ENCODE data around the gene CSGALNACT2.
A peak's percentile ranks its signal among the peaks of the same experiment; 100 is the strongest.

Gene CSGALNACT2

GRCh38 chr10:43117777-43118583 is 20.3 kb upstream of the CSGALNACT2 start:
- Histone ChIP-seq H3K36me3 (no peaks in the 10 kb centered on the region), H3K27ac (0 out of 2 replicates have a peak overlapping the region, but pooled peaks have one; percentile 26), H3K4me3 (no peak overlapping the region), H3K4me2 (0 out of 2 replicates have a peak overlapping the region, but pooled peaks have one; percentile 17), H3K9me3 (no peaks in the 10 kb centered on the region), H3K9ac (no peak overlapping the region), H4K20me1 (no peaks in the 10 kb centered on the region), H3K4me1 (peaks cover 81% of the 10 kb centered on the region), H3K27me3 (no peaks in the 10 kb centered on the region)
- TF ChIP-seq Cebpa-rat (IDR thresholded peaks at IDR 0.05), result no peak

- Histone ChIP-seq H3K27me3 (no peaks in the 10 kb centered on the region), H3K36me3 (no peaks in the 10 kb centered on the region), H3K27ac (peak overlapping the region; percentile 26; the same call in 1 of the 2 replicates), H3K9me3 (no peaks in the 10 kb centered on the region), H4K20me1 (no peaks in the 10 kb centered on the region), H3K9ac (no peak overlapping the region; the same call in 1 of the 2 replicates), H3K4me2 (0 out of 2 replicates have a peak overlapping the region, but pooled peaks have one; percentile 17), H3K4me1 (peaks cover 82% of the 10 kb centered on the region), H3K4me3 (no peak overlapping the region)
- no peak for TF ChIP-seq Cebpa-rat (IDR thresholded peaks at IDR 0.05)
Measured at GRCh38 chr10:43118631-43119415, 19.4 kb upstream of the CSGALNACT2 start.

- H3K36me3 ChIP-seq, result no peaks in the 10 kb centered on the region
- H3K4me2 ChIP-seq, result peak overlapping the region; percentile 91
- H3K4me3 ChIP-seq, result no peak overlapping the region
- H3K9ac ChIP-seq, result no peak overlapping the region; the same call in 1 of the 2 replicates
- H3K9me3 ChIP-seq, result no peaks in the 10 kb centered on the region
- no peaks in the 10 kb centered on the region for H3K27me3 ChIP-seq
- peaks cover 83% of the 10 kb centered on the region for H3K4me1 ChIP-seq
- TF ChIP-seq Cebpa-rat (IDR thresholded peaks at IDR 0.05), result no peak
- peak overlapping the region; percentile 79; the same call in 1 of the 2 replicates for H3K27ac ChIP-seq
- H4K20me1 ChIP-seq, result no peaks in the 10 kb centered on the region
Measured at GRCh38 chr10:43119416-43120115, 18.7 kb upstream of the CSGALNACT2 start.

GRCh38 chr10:43120116-43120928 is 17.9 kb upstream of the CSGALNACT2 start:
- H3K27ac ChIP-seq, result peak overlapping the region; percentile 79
- H3K4me2 ChIP-seq, result peak overlapping the region; percentile 91
- no peaks in the 10 kb centered on the region for H3K9me3 ChIP-seq

GRCh38 chr10:43120929-43121314 is 17.3 kb upstream of the CSGALNACT2 start:
- Histone ChIP-seq H3K9ac (peak overlapping the region; percentile 56; the same call in 1 of the 2 replicates), H3K27ac (peak overlapping the region; percentile 79), H3K9me3 (no peaks in the 10 kb centered on the region), H3K4me1 (peaks cover 86% of the 10 kb centered on the region), H3K27me3 (no peaks in the 10 kb centered on the region), H3K4me3 (no peak overlapping the region), H3K4me2 (peak overlapping the region; percentile 91), H4K20me1 (no peaks in the 10 kb centered on the region), H3K36me3 (no peaks in the 10 kb centered on the region)
- no peak for TF ChIP-seq Cebpa-rat (IDR thresholded peaks at IDR 0.05)

More at GRCh38 chr10:43120116-43120928, 17.9 kb upstream of the CSGALNACT2 start:
- Histone ChIP-seq H4K20me1 (no peaks in the 10 kb centered on the region), H3K4me1 (peaks cover 84% of the 10 kb centered on the region), H3K4me3 (no peak overlapping the region), H3K27me3 (no peaks in the 10 kb centered on the region), H3K36me3 (no peaks in the 10 kb centered on the region), H3K9ac (peak overlapping the region; percentile 56; the same call in 1 of the 2 replicates)
- TF ChIP-seq Cebpa-rat (IDR thresholded peaks at IDR 0.05), result no peak

GRCh38 chr10:43121444-43121843 is 16.8 kb upstream of the CSGALNACT2 start:
- no peaks in the 10 kb centered on the region for H4K20me1 ChIP-seq
- H3K9ac ChIP-seq, result peak overlapping the region; percentile 56
- peaks cover 91% of the 10 kb centered on the region for H3K4me1 ChIP-seq
- H3K4me3 ChIP-seq, result 0 out of 2 replicates have a peak overlapping the region, but pooled peaks have one; percentile 6
- no peaks in the 10 kb centered on the region for H3K27me3 ChIP-seq
- H3K27ac ChIP-seq, result peak overlapping the region; percentile 79
- H3K36me3 ChIP-seq, result no peaks in the 10 kb centered on the region
- no peak for TF ChIP-seq Cebpa-rat (IDR thresholded peaks at IDR 0.05)
- peak overlapping the region; percentile 91 for H3K4me2 ChIP-seq
- no peaks in the 10 kb centered on the region for H3K9me3 ChIP-seq

GRCh38 chr10:43122096-43122495 is 16.1 kb upstream of the CSGALNACT2 start:
- Histone ChIP-seq H3K4me1 (peaks cover 96% of the 10 kb centered on the region), H3K9ac (peak overlapping the region; percentile 56; the same call in 1 of the 2 replicates), H3K4me3 (0 out of 2 replicates have a peak overlapping the region, but pooled peaks have one; percentile 6), H3K27ac (peak overlapping the region; percentile 79), H3K9me3 (no peaks in the 10 kb centered on the region), H3K36me3 (no peaks in the 10 kb centered on the region), H3K27me3 (no peaks in the 10 kb centered on the region), H4K20me1 (no peaks in the 10 kb centered on the region), H3K4me2 (peak overlapping the region; percentile 91)
- no peak for TF ChIP-seq Cebpa-rat (IDR thresholded peaks at IDR 0.05)

- H4K20me1 ChIP-seq, result no peaks in the 10 kb centered on the region
- no peaks in the 10 kb centered on the region for H3K9me3 ChIP-seq
- no peaks in the 10 kb centered on the region for H3K36me3 ChIP-seq
- peak overlapping the region; percentile 56; the same call in 1 of the 2 replicates for H3K9ac ChIP-seq
- peaks cover 96% of the 10 kb centered on the region for H3K4me1 ChIP-seq
- TF ChIP-seq Cebpa-rat (IDR thresholded peaks at IDR 0.05), result no peak
- H3K27ac ChIP-seq, result peak overlapping the region; percentile 79
- H3K4me2 ChIP-seq, result peak overlapping the region; percentile 91
- H3K4me3 ChIP-seq, result no peak overlapping the region
- H3K27me3 ChIP-seq, result no peaks in the 10 kb centered on the region
Measured at GRCh38 chr10:43122826-43123225, 15.4 kb upstream of the CSGALNACT2 start.

Data from BLaER1 (cell line).